GF-D8 (cell line): ENCODE data around the gene COMTD1.
A peak's percentile ranks its signal among the peaks of the same experiment; 100 is the strongest.

Experiments used
- DNase-seq: peaks from one replicate; lab custom pipeline; 2025; lab: John Stamatoyannopoulos, UW

The COMTD1 gene

GRCh38 chr10:75235375-75236177 lies at the start of gene COMTD1:
TSS of gene COMTD1 (minus strand) at chr10:75235957. CDS start at chr10:75235928, 29 bp downstream.
- peak; percentile 70 for DNase-seq

DNA sequence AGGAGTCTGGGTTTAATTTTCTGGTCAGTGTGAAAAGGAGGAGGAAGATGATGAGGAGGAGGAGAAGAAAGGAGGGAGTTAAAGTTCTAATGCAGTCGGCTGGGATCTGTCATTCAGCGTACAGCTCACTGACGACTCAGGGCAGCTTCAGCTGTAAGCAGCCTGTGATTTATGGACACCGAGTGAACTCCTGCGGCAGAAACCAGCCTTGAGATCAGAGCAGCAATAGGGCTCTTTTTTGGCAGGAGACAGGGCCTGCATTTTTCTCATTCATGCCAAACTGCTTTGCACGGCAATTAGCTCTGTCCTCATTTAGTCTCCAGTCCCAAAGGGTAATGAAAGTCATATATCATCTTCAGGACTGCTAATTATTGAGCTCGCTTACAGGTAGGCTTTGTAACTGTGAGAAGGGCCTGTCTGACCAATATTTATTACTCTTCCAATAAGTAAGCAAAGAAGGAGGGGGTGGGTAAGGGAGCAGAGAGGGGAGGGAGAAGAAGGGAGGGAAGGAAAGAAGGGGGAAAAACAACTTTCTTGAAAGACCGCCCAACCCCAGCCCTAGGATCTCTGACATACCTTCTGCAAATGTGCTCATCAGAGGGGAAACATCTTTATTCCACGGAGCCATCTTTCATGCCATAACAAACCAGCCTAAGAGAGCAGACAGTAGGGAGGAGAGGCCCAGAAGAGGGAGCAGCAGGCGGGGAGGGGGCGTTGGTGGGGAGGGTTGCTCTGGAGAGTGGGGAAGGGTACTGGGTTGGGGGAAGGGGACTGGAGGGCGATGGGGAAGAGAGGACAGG lies 48.1 kb upstream of the COMTD1 start:
- no peak for DNase-seq

DNA sequence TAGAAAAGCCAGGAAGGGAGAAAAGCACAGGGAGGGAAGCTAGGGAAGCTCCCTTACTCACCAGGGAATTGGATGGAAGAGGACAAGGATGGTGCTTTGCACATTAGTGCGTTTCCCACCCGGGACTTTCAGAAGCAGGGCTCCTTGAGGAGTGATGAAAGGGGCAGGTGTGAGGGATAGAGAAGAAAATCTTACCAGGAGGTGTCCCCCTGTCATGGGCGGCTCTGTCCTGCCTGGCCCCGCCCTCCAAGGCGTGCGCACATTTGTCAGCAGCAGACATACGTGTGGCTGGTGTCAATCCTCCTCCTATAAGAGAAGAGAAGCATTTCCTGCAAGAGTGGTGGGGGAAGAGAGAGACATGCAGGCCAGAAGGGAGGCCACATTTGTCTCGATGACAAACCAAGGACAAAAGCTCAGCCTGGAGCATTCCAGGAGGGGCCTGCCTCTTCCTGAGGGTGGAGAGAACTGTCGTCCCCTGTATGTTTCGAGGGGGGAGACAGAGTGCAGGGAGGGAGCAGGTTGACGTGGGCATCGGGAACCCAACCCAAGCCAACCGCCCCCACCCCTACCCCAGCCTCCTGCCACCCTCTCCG lies 47.4 kb upstream of the COMTD1 start:
- DNase-seq: no peak

GRCh38 chr10:75281974-75282373 lies 46.2 kb upstream of the COMTD1 start:
- no peak for DNase-seq

DNA sequence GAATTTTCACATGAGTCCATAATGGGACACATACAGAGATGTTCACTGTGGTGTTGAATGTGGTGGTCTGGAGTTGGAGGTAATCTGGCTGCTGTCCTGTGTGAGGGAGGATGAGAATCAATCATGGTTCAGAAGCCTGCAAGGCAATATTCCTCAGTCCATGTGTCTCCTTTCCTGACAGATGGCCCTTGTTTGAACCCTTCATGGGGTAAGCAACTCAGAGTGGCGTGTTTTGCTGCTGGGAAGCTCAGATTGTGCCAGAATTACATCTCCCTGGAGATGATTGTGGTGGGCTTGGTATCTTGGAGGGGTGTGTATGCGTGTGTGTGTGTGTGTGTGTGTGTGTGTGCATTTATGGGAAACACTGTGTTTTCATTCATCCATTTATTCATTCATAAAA lies 44.5 kb upstream of the COMTD1 start:
- DNase-seq: no peak

GRCh38 chr10:75276069-75276872 lies 40.5 kb upstream of the COMTD1 start:
- DNase-seq: no peak

DNA sequence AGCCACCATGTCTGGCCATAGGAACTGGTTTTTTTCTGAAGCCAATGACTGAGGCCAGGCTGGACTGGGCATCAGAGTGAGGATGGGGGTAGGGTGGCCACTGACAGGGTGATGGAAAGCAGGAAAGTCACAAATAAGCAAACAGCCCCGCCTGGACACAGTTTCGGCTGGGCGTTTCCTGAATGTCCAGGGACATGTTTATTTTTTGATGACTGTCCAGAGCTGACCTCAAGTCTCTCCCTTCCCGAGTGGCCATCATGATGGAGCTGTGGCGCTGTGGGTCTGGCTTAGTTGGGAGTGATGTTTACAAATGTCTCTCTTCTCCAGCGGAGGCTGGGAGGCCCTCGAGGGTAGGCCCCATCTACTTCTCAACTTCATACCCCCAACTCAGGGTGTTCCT lies 37.1 kb upstream of the COMTD1 start:
- DNase-seq: no peak

DNA sequence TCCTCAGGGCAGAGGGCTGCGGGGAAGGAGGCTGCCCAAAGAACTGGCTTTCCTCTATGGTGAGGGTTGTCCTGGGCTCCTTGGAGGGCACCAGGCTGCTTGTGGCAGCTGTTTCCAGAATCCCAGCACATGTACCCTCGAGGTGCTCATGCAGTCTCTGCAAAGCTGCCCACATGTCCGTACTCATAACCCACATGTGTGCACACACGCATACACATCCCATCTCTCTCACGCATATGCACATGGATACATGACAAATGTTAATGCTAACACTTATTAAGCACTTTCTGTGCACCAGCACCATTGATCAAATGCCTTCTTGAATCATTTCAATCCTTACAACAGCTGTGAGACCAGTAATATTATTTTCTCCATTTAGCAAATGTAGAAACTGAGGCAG lies 36.3 kb upstream of the COMTD1 start:
- no peak for DNase-seq

GRCh38 chr10:75269605-75270004 lies 33.8 kb upstream of the COMTD1 start:
- no peak for DNase-seq

DNA sequence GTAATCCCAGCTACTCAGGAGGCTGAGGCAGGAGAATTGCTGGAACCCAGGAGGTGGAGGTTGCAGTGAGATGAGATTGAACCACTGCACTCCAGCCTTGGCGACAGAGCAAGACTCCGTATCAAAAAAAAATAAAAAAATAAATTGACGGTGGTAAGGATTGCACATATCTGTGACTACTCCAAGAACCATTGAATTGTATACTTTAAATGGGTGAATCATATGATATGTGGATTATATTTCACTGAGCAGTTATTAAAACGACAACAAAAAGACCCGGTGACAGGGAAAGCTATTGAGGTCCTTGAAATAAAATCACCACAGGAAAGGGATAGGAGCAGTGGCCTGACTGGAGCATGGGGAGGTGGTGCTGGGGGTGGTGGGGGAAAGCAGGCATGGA lies 31.2 kb upstream of the COMTD1 start:
- no peak for DNase-seq

GRCh38 chr10:75265856-75266255 lies 30.1 kb upstream of the COMTD1 start:
- DNase-seq: no peak

- DNase-seq: no peak
Observed at GRCh38 chr10:75263806-75264205, 28.0 kb upstream of the COMTD1 start.

DNA sequence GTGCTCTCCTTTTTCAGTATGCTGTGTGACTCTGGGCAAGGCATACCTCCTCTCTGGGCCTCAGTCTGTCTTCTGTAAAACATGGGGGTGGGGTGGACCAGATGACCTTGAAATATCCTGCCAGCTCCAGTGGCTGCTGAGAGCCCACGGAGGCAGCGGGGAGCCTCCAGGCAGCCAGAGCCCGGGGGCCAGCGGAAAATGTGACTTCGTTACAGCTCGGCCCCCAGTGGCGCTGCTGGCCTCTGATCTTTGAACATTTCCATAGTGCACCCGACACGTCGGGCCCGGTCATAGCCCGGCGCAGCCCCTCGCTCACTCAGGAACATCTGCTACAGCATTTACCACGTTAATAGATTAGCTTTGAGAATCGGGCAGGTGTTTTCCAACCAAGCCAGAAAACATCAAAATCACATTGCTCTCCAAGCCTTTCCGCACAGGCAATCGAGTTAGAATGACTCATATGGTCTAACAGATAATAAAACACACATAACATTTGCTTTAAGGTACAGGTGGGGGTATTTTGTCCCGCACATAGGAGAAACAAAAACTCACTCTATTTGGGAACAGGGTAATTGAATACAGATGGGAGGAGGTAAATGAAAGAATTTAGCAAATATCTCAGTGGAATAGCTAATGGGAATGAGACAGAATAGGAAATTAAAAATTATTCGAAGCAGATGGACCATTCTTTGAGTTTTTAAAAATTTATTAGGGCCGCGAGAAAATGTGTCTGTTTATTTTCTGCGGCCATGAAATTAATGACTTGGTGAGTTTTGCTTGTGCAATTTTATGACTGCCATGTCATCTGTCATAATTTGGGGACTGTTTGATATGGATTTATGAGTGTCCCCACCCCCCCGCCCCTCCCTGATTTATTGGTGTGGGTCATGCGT lies 26.3 kb upstream of the COMTD1 start:
- no peak for DNase-seq

GRCh38 chr10:75260990-75261389 lies 25.2 kb upstream of the COMTD1 start:
- DNase-seq: no peak

DNA sequence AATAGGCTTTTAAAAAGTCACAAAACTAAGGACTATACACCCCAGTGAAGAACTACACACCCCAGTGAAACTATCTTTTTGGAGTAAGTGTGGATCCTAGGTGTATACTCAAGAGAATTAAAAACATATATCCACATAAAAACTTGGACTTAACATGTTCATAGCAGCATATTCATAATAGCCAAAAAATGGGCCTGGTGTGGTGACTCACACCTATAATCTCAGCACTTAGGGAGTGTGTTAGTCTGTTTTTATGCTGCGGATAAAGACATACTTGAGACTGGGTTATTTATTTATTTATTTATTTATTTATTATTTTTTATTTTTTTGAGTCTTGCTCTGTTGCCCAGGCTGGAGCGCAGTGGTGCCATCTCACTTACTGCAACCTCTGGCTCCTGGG lies 19.0 kb upstream of the COMTD1 start:
- no peak for DNase-seq

DNA sequence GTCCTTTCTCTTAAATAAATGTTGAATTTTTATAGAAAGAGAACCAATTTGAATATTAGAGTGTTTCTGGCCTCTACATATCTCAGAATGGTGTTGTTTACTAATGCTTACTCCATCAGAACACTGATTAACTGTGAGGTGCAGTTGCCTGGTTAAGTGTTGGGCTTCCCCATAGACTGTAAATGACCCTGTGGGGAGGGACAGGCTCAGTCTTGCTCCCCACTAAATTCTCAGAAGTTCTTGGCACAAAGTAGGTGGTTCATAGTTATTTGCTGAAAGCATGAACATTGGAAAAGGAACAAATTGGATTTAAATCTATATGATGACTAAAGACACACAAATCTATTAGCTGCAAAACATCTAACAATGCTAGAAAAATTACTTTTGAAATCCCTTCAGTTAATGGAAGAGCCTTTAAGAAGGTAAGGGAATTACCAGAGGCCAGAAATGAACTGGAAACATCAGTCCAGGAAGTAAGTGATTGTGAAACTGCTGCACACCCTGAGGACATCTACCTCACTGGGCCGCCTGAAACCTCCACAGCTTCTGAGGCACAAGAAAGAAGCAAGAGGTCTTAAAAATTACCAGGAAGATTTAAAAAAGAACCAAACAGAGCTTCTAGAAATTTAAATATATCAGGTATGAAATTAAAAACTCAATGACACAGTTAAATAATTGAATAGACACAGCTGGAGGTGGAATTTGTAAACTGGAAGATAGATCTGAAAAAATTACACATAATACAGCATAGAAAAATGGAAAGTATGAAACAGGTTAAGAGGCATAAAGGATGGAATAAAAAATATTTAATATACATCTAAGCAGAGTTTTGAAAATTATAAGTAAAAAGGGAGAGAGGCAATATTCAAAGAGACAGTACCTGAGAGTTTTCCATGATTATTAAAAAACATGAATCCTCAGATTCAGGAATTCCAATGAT lies 17.8 kb upstream of the COMTD1 start:
- no peak for DNase-seq

DNA sequence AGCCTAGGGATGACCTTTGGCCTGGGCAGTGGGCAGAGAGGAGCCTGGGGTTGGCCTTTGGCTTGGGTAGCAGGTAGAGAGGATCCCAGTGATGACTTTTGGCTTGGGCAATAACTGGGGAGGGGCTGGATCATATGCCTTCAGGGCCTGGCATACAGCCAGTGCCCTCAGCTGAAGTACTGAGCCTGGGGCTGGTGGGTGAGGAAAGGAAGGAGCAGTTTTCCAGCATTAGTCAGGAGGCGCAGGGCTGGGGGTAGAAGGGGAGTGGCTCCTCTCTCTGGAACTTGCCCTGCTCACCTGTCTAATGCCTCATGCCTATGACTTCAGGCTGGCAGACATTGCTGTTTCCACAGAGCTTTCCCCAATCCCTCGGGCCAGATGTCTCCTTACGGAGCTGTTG lies 15.2 kb upstream of the COMTD1 start:
- no peak for DNase-seq

DNA sequence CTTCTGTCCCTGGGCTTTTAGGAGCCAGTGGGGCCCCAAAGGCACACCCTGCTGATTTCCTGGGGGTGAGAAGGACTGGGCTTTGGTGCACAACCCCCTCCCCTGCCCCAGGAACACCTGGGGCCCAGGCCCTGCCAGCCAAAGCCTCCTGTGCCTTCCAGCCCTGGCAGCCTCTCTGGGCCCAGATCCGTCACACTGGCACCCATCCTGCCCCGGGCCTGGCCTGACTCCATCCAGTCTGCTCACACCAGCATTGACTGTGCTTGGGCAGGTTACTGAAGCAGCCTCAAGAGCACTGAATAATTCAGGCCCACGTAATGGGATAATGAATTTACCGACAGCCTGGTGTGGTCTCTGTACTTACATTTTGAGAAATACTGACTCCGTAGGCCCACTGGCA lies 12.0 kb upstream of the COMTD1 start:
- no peak for DNase-seq

- no peak for DNase-seq
Observed at GRCh38 chr10:75246506-75246905, 10.7 kb upstream of the COMTD1 start.
